MM.1S (cell line): ENCODE results near the gene HMGB3.

Source experiments
- DNase-seq: peaks from one replicate; pipeline ENCODE4 v3.0.0-alpha.2; 2015
- H2AFZ ChIP-seq: fragments of 300-600 bp; sonication (generic); 2 replicates; pipeline ENCODE4 v1.6.0; 2016; ENCODE audit warnings: antibody characterized with exemption, low read length
- H3F3A ChIP-seq: fragments of 300-600 bp; sonication (generic); 2 replicates; pipeline ENCODE4 v1.6.1; 2016; ENCODE audit warnings: mild to moderate bottlenecking, antibody characterized with exemption, low read length, moderate library complexity, mixed read lengths; ENCODE audit not compliant: insufficient read depth
- H3K27ac ChIP-seq: fragments of 300-600 bp; sonication (generic); 2 replicates; pipeline ENCODE4 v1.5.1; 2016; ENCODE audit warnings: mild to moderate bottlenecking, low read length
- H3K27me3 ChIP-seq: fragments of 300-600 bp; sonication (generic); replicated peaks from 2 replicates; pipeline ENCODE4 v1.6.0; 2016; ENCODE audit warnings: low read length; ENCODE audit not compliant: insufficient read depth
- H3K36me3 ChIP-seq: fragments of 300-600 bp; sonication (generic); replicated peaks from 2 replicates; pipeline ENCODE4 v1.6.1; 2016; ENCODE audit warnings: mild to moderate bottlenecking, low read length, mixed read lengths; ENCODE audit not compliant: insufficient read depth
- H3K4me1 ChIP-seq: fragments of 300-600 bp; sonication (generic); 2 replicates; pipeline ENCODE4 v1.6.1; 2016; ENCODE audit warnings: low read length, mixed read lengths
- H3K4me2 ChIP-seq: fragments of 300-600 bp; sonication (generic); 2 replicates; pipeline ENCODE4 v1.6.0; 2016; ENCODE audit warnings: low read depth, low read length
- H3K4me3 ChIP-seq: fragments of 300-600 bp; sonication (generic); 2 replicates; pipeline ENCODE4 v1.5.1; 2016; ENCODE audit warnings: low read length, mixed read lengths
- H3K79me2 ChIP-seq: fragments of 300-600 bp; sonication (generic); 2 replicates; pipeline ENCODE4 v1.6.1; 2016; ENCODE audit warnings: mixed run types, low read length, mixed read lengths
- H3K9ac ChIP-seq: fragments of 300-600 bp; sonication (generic); 2 replicates; pipeline ENCODE4 v1.6.1; 2016; ENCODE audit warnings: low read length, mixed read lengths
- H3K9me2 ChIP-seq: fragments of 300-600 bp; sonication (generic); replicated peaks from 2 replicates; pipeline ENCODE4 v1.6.1; 2016; ENCODE audit warnings: mild to moderate bottlenecking, low read length, mixed read lengths; ENCODE audit not compliant: insufficient read depth
- H3K9me3 ChIP-seq: fragments of 300-600 bp; sonication (generic); replicated peaks from 2 replicates; pipeline ENCODE4 v1.6.1; 2016; ENCODE audit warnings: mild to moderate bottlenecking, low read length, mixed read lengths; ENCODE audit not compliant: insufficient read depth
- H4K20me1 ChIP-seq: fragments of 300-600 bp; sonication (generic); 2 replicates; pipeline ENCODE4 v1.6.1; 2016; ENCODE audit warnings: mild to moderate bottlenecking, low read length, moderate library complexity, mixed read lengths; ENCODE audit not compliant: insufficient read depth
- CTCF ChIP-seq: fragments of 300-600 bp; sonication (generic); IDR thresholded peaks from 2 replicates; pipeline ENCODE4 v1.5.1; 2016; ENCODE audit warnings: antibody characterized with exemption, low read length, mixed read lengths
- EZH2 ChIP-seq: fragments of 300-600 bp; sonication (generic); optimal IDR thresholded peaks from 2 replicates; pipeline ENCODE3; 2017; ENCODE audit warnings: low read depth, mild to moderate bottlenecking, antibody characterized with exemption, low read length, mixed read lengths
- EZH2phosphoT487 ChIP-seq: fragments of 300-600 bp; sonication (generic); IDR thresholded peaks from 2 replicates; pipeline ENCODE4 v1.6.1; 2018; ENCODE audit warnings: antibody characterized with exemption, low read length

The HMGB3 gene

GRCh38 chrX:151006410-151007109 lies 23.4 kb downstream of the HMGB3 start:
- H3K9me3 ChIP-seq = no peaks in the 10 kb centered on the region
- H2AFZ ChIP-seq = no peak overlapping the region
- H3K9ac ChIP-seq = no peak overlapping the region
- no peaks in the 10 kb centered on the region for H3K36me3 ChIP-seq
- TF ChIP-seq CTCF (no peak), EZH2 (no peak)
- no peaks in the 10 kb centered on the region for H3K79me2 ChIP-seq
- H3K27ac ChIP-seq = no peak overlapping the region
- no peaks in the 10 kb centered on the region for H3K27me3 ChIP-seq
- no peaks in the 10 kb centered on the region for H3K9me2 ChIP-seq
- no peaks in the 10 kb centered on the region for H3F3A ChIP-seq
- H3K4me3 ChIP-seq = no peak overlapping the region
- no peak for DNase-seq
- no peak overlapping the region for H3K4me2 ChIP-seq
- no peaks in the 10 kb centered on the region for H4K20me1 ChIP-seq
- H3K4me1 ChIP-seq = no peaks in the 10 kb centered on the region

GRCh38 chrX:151009582-151009981 lies 26.4 kb downstream of the HMGB3 start:
- H3F3A ChIP-seq = no peaks in the 10 kb centered on the region
- H4K20me1 ChIP-seq = no peaks in the 10 kb centered on the region
- H2AFZ ChIP-seq = no peak overlapping the region
- H3K4me1 ChIP-seq = no peaks in the 10 kb centered on the region
- H3K4me3 ChIP-seq = no peak overlapping the region
- no peaks in the 10 kb centered on the region for H3K27me3 ChIP-seq
- no peak overlapping the region for H3K4me2 ChIP-seq
- DNase-seq = no peak
- H3K27ac ChIP-seq = no peak overlapping the region
- no peaks in the 10 kb centered on the region for H3K36me3 ChIP-seq
- no peaks in the 10 kb centered on the region for H3K79me2 ChIP-seq
- H3K9me2 ChIP-seq = no peaks in the 10 kb centered on the region
- TF ChIP-seq CTCF (no peak), EZH2 (no peak), EZH2phosphoT487 (no peak)
- H3K9me3 ChIP-seq = no peaks in the 10 kb centered on the region
- H3K9ac ChIP-seq = no peak overlapping the region

- Histone ChIP-seq H3K79me2 (no peaks in the 10 kb centered on the region), H3K9me2 (no peaks in the 10 kb centered on the region), H3K9ac (no peak overlapping the region), H3K27ac (no peak overlapping the region), H3F3A (no peaks in the 10 kb centered on the region), H3K36me3 (no peaks in the 10 kb centered on the region), H4K20me1 (no peaks in the 10 kb centered on the region), H3K9me3 (no peaks in the 10 kb centered on the region), H2AFZ (no peak overlapping the region), H3K4me3 (no peak overlapping the region), H3K4me2 (no peak overlapping the region), H3K4me1 (no peaks in the 10 kb centered on the region), H3K27me3 (no peaks in the 10 kb centered on the region)
- TF ChIP-seq EZH2 (no peak), EZH2phosphoT487 (no peak), CTCF (no peak)
- DNase-seq = no peak
Measured at GRCh38 chrX:151013164-151013743, 30.1 kb downstream of the HMGB3 start.
